SH-SY5Y (cell line): ENCODE results near the gene SPAG6.

Experiments used
- GATA2 ChIP-seq: IDR thresholded peaks from 2 replicates; pipeline ENCODE4 v1.6.1; 2011; ENCODE audit warnings: mild to moderate bottlenecking, low read depth, low read length
- GATA3 ChIP-seq: IDR thresholded peaks from 2 replicates; pipeline ENCODE4 v1.6.1; 2011; ENCODE audit warnings: low read depth, mild to moderate bottlenecking, low read length, moderate library complexity

GRCh38 chr10:22301193-22301592 lies 44.1 kb upstream of the SPAG6 start:
- TF ChIP-seq GATA2 (no peak), GATA3 (no peak)
